Measurements from ENCODE around the gene SP140.
A peak's percentile ranks its signal among the peaks of the same experiment; 100 is the strongest.
"Not testable (repeated sequence)": the region's sequence is repeated elsewhere in the genome, so short reads cannot be mapped to it uniquely, and the experiment has no call there.

The SP140 gene

DNA sequence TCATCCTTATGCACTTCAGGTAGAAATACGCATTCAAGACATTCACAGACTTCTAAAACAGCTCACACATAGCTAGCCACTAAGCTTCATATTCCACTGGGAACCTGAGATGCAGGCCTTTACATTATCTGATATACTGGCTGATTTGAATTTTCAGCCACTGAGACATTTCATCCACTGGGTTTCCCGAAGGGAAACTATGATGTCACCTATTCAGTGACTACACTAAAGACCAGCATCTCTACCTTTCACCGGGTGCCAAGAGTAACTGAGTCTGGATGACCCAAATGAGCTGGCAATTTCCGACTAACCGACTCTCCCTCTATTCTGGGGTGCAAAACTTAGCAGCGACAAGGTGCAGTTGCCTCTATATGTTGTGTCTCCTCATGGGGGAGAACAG, 69.7 kb downstream of the SP140 start:
- H3K9me3 Mint-ChIP-seq = peaks cover 15% of the 10 kb centered on the region
- no peak overlapping the region for H3K4me3 Mint-ChIP-seq
- peaks cover 96% of the 10 kb centered on the region for H3K36me3 Mint-ChIP-seq (ENCODE audit: low read depth)
- no peaks in the 10 kb centered on the region for H3K27me3 Mint-ChIP-seq
- no peak overlapping the region for H3K27ac Mint-ChIP-seq
- no peaks in the 10 kb centered on the region for H3K4me1 Mint-ChIP-seq (ENCODE audit: low read depth)

DNA sequence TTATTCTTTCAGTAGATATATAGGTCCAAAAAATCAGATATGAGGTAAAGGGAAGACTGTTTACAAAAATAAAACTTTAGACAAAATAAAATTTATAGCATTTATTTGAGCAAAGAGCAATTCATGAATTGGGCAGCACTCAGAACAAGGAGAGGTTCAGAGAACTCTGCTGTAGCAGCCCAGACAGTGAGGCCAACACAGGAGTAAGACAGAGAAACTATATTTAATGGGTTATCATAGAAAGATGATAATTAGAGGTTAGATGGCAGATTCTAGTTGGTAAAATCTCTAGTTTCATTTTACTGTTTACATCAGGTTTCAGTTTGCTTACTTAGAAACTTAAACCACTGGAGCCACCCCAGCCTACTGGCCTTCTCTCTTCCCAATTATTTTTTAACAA, 71.4 kb downstream of the SP140 start:
- peaks cover 30% of the 10 kb centered on the region for H3K9me3 Mint-ChIP-seq
- H3K4me1 Mint-ChIP-seq (ENCODE audit: low read depth) = no peaks in the 10 kb centered on the region
- H3K27ac Mint-ChIP-seq = peak overlapping the region; percentile 63
- H3K36me3 Mint-ChIP-seq (ENCODE audit: low read depth) = peaks cover 97% of the 10 kb centered on the region
- H3K4me3 Mint-ChIP-seq = no peak overlapping the region
- H3K27me3 Mint-ChIP-seq = no peaks in the 10 kb centered on the region

DNA sequence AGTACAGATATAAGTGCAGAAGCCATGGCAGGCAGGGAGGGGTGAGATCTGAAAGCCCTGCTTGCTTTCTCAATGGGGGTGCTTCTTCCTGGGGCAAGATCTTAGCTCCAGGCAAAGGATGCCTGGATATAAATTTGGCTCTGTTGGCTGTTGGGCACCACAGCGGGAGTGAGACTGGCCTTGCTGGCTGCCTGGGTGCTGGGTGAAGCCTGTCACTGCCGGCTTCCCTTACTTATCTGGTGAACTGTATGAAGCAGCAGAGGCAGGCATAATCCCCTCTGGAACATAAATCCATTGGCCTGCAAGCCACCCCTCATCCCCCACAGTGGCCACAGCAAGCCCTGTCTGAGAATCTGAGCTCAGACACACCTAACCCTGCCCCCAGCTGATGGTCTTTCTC, 74.1 kb downstream of the SP140 start:
- no peak overlapping the region for H3K27ac Mint-ChIP-seq

DNA sequence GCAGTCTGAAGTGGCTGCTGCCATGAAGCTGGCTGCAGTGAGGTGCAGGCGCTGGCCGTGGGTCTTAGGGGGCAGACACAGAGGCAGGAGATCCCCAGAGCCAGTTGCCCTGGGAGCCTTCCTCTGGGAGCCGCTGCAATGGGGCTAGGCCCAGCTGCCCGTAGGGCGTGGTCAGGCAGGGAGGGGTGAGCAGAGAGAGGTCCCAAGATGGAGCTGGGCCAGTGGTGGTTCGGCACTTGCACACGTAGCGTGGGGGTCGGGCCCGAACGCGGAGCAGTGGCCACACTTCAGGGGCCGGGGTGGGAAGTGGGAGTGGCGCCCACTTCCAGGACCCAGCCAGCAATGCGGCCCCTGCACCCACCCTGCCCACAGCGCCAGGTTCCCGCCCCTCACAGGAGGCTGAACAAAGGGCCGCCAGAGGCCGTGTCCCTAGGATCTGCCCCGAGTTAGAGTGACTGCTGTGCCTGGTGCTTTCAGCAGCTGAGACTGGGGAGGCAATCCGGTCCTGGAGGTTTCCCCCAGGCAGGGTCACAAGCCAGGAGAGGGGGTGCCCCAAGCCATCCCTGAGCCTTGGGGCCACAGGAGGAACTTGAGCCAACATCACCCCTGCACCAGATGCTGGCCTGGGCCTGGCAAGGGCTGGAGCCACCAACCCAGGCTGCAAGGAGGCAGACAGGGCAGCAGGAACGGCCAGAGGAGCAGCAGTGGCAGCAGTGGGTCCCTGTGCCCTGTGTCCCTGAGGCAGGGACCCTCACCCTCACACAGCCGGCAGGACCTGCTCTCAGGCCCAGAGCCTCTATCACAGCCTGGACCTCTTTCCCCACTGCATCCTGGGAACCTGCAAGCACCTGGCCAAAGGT, 80.1 kb downstream of the SP140 start:
- H3K4me3 Mint-ChIP-seq = no peak overlapping the region
- no peaks in the 10 kb centered on the region for H3K27me3 Mint-ChIP-seq
- H3K36me3 Mint-ChIP-seq (ENCODE audit: low read depth) = peaks cover 58% of the 10 kb centered on the region
- H3K9me3 Mint-ChIP-seq = peaks cover 31% of the 10 kb centered on the region
- H3K4me1 Mint-ChIP-seq (ENCODE audit: low read depth) = no peaks in the 10 kb centered on the region
- H3K27ac Mint-ChIP-seq = no peak overlapping the region

More for the DNA sequence above, 74.1 kb downstream of the SP140 start:
- Mint-ChIP-seq H3K4me1 (ENCODE audit: low read depth) (no peaks in the 10 kb centered on the region), H3K27me3 (no peaks in the 10 kb centered on the region), H3K9me3 (peaks cover 50% of the 10 kb centered on the region), H3K4me3 (no peak overlapping the region), H3K36me3 (ENCODE audit: low read depth) (peaks cover 96% of the 10 kb centered on the region)

DNA sequence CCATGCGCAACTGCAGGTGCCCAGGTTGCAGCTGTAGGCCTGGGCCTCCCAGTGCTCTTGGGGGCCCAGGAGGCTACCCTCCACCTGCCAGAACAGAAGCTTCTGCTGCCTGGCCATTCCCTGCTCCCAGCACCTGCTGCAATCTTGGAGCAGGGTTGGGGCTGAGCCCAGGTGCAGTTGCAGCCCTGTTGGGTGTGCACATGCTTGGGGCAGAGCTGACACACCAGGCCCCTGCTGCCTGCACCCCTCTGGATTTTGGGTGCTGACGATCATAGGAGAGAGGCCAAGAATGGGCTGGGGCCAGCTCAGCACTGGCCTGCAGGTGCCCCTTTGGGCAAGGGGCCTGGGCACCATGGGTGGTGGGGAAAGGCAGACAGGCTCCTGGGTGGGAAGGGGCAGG, 80.9 kb downstream of the SP140 start:
- Mint-ChIP-seq H3K9me3 (peaks cover 24% of the 10 kb centered on the region), H3K27me3 (no peaks in the 10 kb centered on the region), H3K4me1 (ENCODE audit: low read depth) (no peaks in the 10 kb centered on the region), H3K36me3 (ENCODE audit: low read depth) (peaks cover 51% of the 10 kb centered on the region), H3K27ac (no peak overlapping the region), H3K4me3 (no peak overlapping the region)

DNA sequence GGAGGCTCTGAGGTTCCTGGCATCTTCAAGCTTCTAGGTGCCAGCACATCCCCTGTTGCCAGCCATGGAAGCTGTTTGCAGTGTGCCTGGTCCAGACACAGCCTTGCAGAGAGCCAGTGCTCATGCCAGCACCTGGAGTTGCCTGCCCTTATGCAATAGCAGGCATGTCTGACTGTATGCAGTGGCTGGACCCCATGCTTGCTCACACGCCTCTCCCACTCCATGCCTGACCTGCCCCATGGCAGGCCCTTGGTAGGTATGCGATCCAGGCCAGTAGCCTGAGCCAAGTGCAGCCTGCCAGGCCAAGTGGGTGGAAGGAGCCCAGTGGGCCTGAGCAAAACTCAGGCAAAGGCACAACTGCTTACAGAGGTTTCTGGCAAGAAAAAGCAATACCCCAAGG, 81.9 kb downstream of the SP140 start:
- Mint-ChIP-seq H3K27me3 (no peaks in the 10 kb centered on the region), H3K4me3 (no peak overlapping the region), H3K27ac (no peak overlapping the region), H3K36me3 (ENCODE audit: low read depth) (peaks cover 52% of the 10 kb centered on the region), H3K4me1 (ENCODE audit: low read depth) (no peaks in the 10 kb centered on the region), H3K9me3 (peaks cover 17% of the 10 kb centered on the region)

DNA sequence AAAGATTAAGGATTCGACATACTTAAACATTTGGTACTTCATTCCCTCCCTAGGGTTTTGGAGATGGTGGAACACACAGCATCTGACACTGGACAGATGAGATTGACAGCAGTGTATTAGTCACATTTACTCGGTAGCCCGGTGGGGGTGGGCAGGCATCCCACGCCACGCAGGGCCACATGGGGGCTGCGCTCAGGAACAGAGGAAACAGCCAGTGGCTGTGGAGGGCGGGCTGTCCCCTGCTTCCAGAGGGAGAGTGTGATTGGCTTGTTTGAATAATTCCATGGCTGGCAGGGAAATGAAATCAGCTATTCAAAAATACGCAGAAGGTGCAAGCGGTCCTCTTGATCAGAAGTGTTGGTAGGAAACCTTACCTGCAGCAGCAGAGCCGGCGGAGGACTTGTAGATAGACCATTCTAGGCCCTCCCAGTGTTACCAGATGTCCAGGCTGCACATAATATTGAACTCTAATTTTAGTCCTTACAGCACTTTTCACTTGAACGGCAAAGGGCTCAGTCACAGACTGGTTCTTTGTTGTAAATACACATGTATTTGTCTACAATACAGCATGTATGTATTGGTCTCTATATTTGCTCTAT, 83.0 kb downstream of the SP140 start:
- Mint-ChIP-seq H3K27me3 (no peaks in the 10 kb centered on the region), H3K27ac (no peak overlapping the region), H3K4me1 (ENCODE audit: low read depth) (no peaks in the 10 kb centered on the region), H3K36me3 (ENCODE audit: low read depth) (peaks cover 52% of the 10 kb centered on the region), H3K9me3 (peaks cover 8% of the 10 kb centered on the region), H3K4me3 (no peak overlapping the region)

DNA sequence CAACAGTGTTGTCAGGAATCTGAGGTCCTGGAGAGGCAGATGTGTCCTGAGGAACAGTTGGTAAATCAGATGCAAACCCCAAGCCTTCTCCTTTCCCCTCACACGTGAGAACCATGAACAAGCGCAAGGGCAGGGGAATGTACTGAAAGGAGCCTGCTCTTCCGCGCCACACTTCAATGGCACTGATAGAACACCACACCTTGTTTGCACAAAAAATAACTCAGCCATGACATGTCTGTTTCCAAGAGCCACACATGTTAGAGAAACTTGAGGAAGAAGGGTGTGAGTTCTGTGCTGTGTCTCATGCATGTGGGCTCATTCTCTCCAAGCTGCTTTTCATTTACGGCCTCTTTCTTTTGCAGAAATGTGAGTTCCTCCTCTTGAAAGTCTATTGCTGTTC, 85.3 kb downstream of the SP140 start:
- H3K36me3 Mint-ChIP-seq (ENCODE audit: low read depth) = peaks cover 51% of the 10 kb centered on the region
- H3K9me3 Mint-ChIP-seq; H3K27ac Mint-ChIP-seq; H3K4me1 Mint-ChIP-seq (ENCODE audit: low read depth); H3K27me3 Mint-ChIP-seq; H3K4me3 Mint-ChIP-seq: not testable (repeated sequence)

DNA sequence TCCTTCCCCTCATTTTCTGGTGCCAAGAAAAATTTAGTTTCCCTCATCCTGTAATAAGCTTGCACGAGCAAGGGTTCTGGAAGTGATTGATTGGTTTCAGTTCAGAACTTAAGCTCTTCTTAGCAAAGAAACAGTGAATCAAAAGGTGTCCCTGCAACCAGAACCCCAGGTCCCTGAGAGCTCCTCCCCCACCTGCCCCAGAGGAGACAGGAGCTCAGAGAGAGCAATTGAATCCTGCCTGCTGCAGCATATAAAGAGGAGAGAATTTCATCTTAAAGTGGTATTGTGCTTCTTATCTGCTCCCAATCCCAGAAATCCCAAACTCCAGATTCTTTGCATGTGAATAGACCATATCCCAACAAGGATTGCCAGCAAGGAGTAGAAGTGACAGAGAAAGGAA, 86.1 kb downstream of the SP140 start:
- peaks cover 54% of the 10 kb centered on the region for H3K36me3 Mint-ChIP-seq (ENCODE audit: low read depth)
- not testable (repeated sequence) for H3K9me3 Mint-ChIP-seq; H3K4me3 Mint-ChIP-seq; H3K4me1 Mint-ChIP-seq (ENCODE audit: low read depth); H3K27me3 Mint-ChIP-seq; H3K27ac Mint-ChIP-seq

DNA sequence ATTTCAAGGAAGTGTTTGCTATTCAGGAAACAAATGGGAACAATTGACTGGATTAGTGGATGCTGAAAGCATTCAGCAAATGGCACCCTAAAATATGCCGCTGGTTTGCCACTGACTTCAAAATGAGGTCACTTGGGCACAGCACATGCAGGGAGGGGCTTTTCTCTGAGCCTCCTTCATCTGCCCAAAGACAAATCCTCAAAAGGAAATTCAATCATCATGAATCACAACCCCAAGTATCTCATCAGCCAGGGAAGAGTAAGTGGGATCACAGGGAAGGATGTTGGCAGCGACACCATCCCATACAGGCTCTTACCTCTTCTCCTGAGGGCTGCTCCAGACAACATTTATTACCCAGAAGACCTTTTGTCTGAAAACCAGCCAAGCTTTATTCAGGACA, 87.1 kb downstream of the SP140 start:
- Mint-ChIP-seq H3K27me3 (no peaks in the 10 kb centered on the region), H3K27ac (no peak overlapping the region), H3K36me3 (ENCODE audit: low read depth) (peaks cover 52% of the 10 kb centered on the region), H3K4me3 (no peak overlapping the region), H3K9me3 (no peaks in the 10 kb centered on the region), H3K4me1 (ENCODE audit: low read depth) (peaks cover 10% of the 10 kb centered on the region)

DNA sequence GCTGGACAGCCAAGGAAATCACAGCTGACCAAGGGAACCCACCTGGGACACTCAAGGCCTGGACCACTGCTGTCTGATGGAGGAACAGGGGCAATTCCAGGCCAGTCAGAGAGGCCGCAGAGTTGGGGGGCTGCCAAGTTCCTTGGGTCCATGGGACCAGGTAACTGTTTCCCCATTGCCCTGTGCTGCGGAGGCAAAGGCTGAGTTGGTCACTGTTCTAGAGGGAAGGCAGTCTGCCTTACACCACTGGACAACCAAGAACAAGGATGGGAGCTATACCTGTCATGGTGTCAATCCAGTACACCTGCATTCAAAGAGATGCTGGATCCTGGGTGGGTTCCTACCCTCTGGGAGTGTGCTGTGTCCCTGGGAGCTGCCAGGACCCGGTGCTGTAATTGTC, 91.8 kb downstream of the SP140 start:
- Mint-ChIP-seq H3K27me3 (no peaks in the 10 kb centered on the region), H3K36me3 (ENCODE audit: low read depth) (peaks cover 34% of the 10 kb centered on the region), H3K4me3 (no peak overlapping the region)

DNA sequence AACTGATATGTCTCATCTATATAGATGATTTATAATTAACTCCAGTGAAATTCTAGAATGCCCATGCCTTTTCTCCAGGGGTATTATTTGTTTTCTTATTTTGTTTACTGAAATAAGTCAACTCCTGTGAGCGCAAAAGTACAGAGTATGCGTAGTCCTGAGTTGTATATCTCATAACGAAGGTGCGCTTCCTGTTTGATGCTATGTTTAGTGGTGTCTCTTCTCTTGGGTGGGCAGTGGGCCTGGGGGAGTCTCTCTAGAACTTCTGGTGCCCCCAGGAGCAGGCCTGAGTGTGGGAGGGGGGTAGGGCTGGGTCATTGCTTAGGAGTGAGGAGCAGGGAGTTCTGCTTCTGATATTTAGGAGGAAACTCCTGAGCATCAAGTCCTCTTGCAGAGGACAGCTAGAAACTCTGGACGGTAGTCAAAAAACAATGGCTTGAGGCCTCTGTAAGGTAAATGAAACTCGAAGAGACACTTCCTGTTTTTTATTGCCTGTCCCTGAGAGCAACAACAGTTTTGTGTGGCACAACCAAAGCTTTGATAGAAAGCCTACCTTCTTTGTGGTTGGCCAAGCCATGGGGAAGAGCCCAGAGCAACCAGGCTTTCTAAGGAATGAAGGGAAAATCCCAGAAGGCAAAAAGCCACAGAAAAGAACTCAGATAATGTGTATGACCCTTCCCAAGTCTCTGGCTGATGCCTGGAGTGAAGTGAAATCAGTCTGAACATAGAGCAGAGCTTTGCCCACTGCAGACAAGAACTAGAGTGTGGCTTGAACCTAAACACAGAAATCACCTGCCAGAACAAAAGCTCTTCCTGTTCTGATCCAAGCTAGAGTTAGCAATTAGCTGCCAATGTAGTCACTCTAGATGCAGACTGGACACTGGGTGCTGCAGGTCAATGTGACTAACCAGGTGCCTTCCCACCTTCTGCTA, 92.9 kb downstream of the SP140 start:
- peak overlapping the region; percentile 64 for H3K4me3 Mint-ChIP-seq
- no peaks in the 10 kb centered on the region for H3K9me3 Mint-ChIP-seq
- peak overlapping the region; percentile 89 for H3K27ac Mint-ChIP-seq
- peaks cover 56% of the 10 kb centered on the region for H3K4me1 Mint-ChIP-seq (ENCODE audit: low read depth)
- no peaks in the 10 kb centered on the region for H3K27me3 Mint-ChIP-seq
- H3K36me3 Mint-ChIP-seq (ENCODE audit: low read depth) = peaks cover 25% of the 10 kb centered on the region

More for the DNA sequence above, 91.8 kb downstream of the SP140 start:
- H3K9me3 Mint-ChIP-seq = no peaks in the 10 kb centered on the region
- H3K4me1 Mint-ChIP-seq (ENCODE audit: low read depth) = peaks cover 52% of the 10 kb centered on the region
- H3K27ac Mint-ChIP-seq = peak overlapping the region; percentile 89

DNA sequence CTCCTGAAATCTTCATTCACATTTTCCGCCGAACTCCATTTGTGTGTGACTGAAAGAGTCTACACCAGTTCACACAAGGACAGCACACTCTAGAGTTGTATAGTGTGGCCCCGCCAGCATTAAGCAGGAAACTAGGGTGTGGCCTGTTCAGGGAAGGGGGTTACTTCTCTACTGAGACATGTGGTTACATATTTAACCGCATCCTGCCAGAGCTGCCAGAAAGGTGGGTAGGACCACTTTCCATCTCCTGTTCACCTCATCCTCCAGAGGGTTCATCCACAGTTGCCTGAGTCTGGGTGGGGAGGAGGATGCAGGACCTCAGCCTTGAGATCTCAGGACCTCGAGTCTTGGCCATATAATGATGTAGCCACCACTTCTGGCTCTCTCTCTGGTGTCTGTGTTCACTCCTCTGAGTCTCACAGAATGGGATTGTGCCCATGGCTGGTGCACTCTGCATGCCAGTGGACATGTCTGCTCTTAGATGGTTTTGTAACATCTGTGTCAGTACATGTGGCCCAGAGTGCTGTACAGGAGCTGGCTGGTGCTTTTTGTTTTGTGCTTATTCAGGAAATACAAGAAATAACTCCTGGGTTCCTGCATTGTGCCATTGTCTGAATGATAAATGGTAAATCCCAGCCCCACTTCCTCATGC, 93.8 kb downstream of the SP140 start:
- Mint-ChIP-seq H3K9me3 (no peaks in the 10 kb centered on the region), H3K36me3 (ENCODE audit: low read depth) (peaks cover 16% of the 10 kb centered on the region), H3K4me3 (peak overlapping the region; percentile 64), H3K4me1 (ENCODE audit: low read depth) (peaks cover 56% of the 10 kb centered on the region), H3K27ac (peak overlapping the region; percentile 89), H3K27me3 (no peaks in the 10 kb centered on the region)

DNA sequence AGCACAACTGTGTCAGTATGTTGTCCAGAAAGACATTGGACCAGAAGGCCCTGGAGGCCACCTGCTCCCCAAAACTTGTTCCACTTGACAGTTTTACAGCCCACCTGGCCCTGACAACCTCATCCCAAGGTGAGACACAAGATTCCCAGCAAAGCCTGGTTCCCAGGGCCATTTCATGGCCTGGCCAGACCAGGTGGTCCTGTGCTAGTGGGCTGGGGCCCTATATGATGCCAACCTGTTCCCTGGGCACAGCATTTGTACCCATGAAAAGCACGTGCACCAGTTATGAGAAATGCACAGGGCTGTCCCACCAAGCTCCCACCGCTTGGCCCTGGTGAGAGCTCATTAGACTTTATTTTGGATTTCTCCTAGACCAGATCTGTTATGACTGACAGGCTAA, 95.5 kb downstream of the SP140 start:
- H3K4me3 Mint-ChIP-seq = no peak overlapping the region
- H3K27me3 Mint-ChIP-seq = no peaks in the 10 kb centered on the region
- no peak overlapping the region for H3K27ac Mint-ChIP-seq
- H3K36me3 Mint-ChIP-seq (ENCODE audit: low read depth) = peaks cover 6% of the 10 kb centered on the region
- peaks cover 68% of the 10 kb centered on the region for H3K4me1 Mint-ChIP-seq (ENCODE audit: low read depth)
- H3K9me3 Mint-ChIP-seq = no peaks in the 10 kb centered on the region

Measured in stimulated activated naive CD8-positive, alpha-beta T cell treated with anti-CD3 and anti-CD28 coated beads, Interleukin-15, Interleukin-2, amounts not matched to agents 100 ng/mL and 50 ng/mL, for 24 hours (primary cell).